H9 (cell line): ENCODE measurements around the gene FCN1. TPM values are rescaled to one million over a fixed set of nuclear protein-coding genes. Genes with fewer than 3 reads are reported as not detected.

Experiments
- DNase-seq: peaks from one replicate; pipeline ENCODE4 v3.0.0-alpha.2; 2017
- H2AFZ ChIP-seq: one replicate; pipeline ENCODE4 v1.6.1; 2013; ENCODE audit warnings: mild to moderate bottlenecking, low read length, control low read depth, moderate library complexity
- H2AK5ac ChIP-seq: 2 replicates; pipeline ENCODE4 v1.6.1; 2013; ENCODE audit warnings: low read length, control low read depth, mixed read lengths; ENCODE audit not compliant: insufficient read length
- H2BK120ac ChIP-seq: one replicate; pipeline ENCODE4 v1.6.1; 2013; ENCODE audit warnings: low read depth, mild to moderate bottlenecking, low read length, control low read depth, inconsistent platforms; ENCODE audit not compliant: poor library complexity, severe bottlenecking
- H2BK12ac ChIP-seq: 2 replicates; pipeline ENCODE4 v1.6.1; 2013; ENCODE audit warnings: low read length, control low read depth, mixed read lengths, low read depth; ENCODE audit not compliant: insufficient read length
- H2BK15ac ChIP-seq: 2 replicates; pipeline ENCODE4 v1.6.1; 2013; ENCODE audit warnings: low read depth, low read length, control low read depth
- H2BK20ac ChIP-seq: one replicate; pipeline ENCODE4 v1.6.1; 2013; ENCODE audit warnings: low read depth, mild to moderate bottlenecking, low read length, control low read depth, inconsistent platforms; ENCODE audit not compliant: poor library complexity, severe bottlenecking
- H2BK5ac ChIP-seq: 2 replicates; pipeline ENCODE4 v1.6.1; 2013; ENCODE audit warnings: low read length, control low read depth, mixed read lengths; ENCODE audit not compliant: insufficient read length
- H3K14ac ChIP-seq: 2 replicates; pipeline ENCODE4 v1.6.1; 2013; ENCODE audit warnings: low read length, control low read depth; ENCODE audit not compliant: insufficient read depth
- H3K18ac ChIP-seq: 2 replicates; pipeline ENCODE4 v1.6.1; 2013; ENCODE audit warnings: low read depth, mild to moderate bottlenecking, mixed read lengths, low read length, control low read depth; ENCODE audit not compliant: insufficient read length
- H3K23ac ChIP-seq: 2 replicates; pipeline ENCODE4 v1.6.1; 2013; ENCODE audit warnings: low read length, control low read depth, mixed read lengths, low read depth; ENCODE audit not compliant: insufficient read length
- H3K23me2 ChIP-seq: 2 replicates; pipeline ENCODE4 v1.6.1; 2013; ENCODE audit warnings: low read depth, mild to moderate bottlenecking, mixed read lengths, low read length, control low read depth; ENCODE audit not compliant: insufficient read length, poor library complexity, severe bottlenecking
- H3K27ac ChIP-seq: 2 replicates; pipeline ENCODE4 v1.5.1; 2013; ENCODE audit warnings: low read length, control low read depth, mixed read lengths, low read depth; ENCODE audit not compliant: insufficient read length
- H3K27me3 ChIP-seq: 2 replicates; pipeline ENCODE4 v1.6.1; 2013; ENCODE audit warnings: low read length, control low read depth, inconsistent platforms; ENCODE audit not compliant: insufficient read depth
- H3K4ac ChIP-seq: 2 replicates; pipeline ENCODE4 v1.6.1; 2013; ENCODE audit warnings: low read depth, mild to moderate bottlenecking, control low read depth, inconsistent platforms, low read length, moderate library complexity
- H3K4me1 ChIP-seq: 2 replicates; pipeline ENCODE4 v1.6.1; 2013; ENCODE audit warnings: low read length, control low read depth, inconsistent platforms; ENCODE audit not compliant: insufficient read depth
- H3K4me2 ChIP-seq: 2 replicates; pipeline ENCODE4 v1.6.1; 2013; ENCODE audit warnings: low read length, control low read depth, mixed read lengths; ENCODE audit not compliant: insufficient read length, insufficient read depth
- H3K56ac ChIP-seq: 2 replicates; pipeline ENCODE4 v1.6.1; 2013; ENCODE audit warnings: low read depth, mild to moderate bottlenecking, mixed read lengths, low read length, control low read depth; ENCODE audit not compliant: insufficient read length
- H3K79me1 ChIP-seq: 2 replicates; pipeline ENCODE4 v1.6.1; 2013; ENCODE audit warnings: low read depth, mild to moderate bottlenecking, moderate library complexity, low read length, control low read depth, inconsistent platforms; ENCODE audit not compliant: insufficient read depth, poor library complexity, severe bottlenecking
- H3K79me2 ChIP-seq: 2 replicates; pipeline ENCODE4 v1.6.1; 2013; ENCODE audit warnings: low read length, control low read depth, inconsistent platforms; ENCODE audit not compliant: insufficient read depth
- H3K9ac ChIP-seq: 2 replicates; pipeline ENCODE4 v1.6.1; 2013; ENCODE audit warnings: low read length, control low read depth, mixed read lengths; ENCODE audit not compliant: insufficient read length; ENCODE audit errors: extremely low read depth
- H3K9me3 ChIP-seq: one replicate; pipeline ENCODE4 v1.6.1; 2013; ENCODE audit warnings: low read depth, low read length, inconsistent platforms; ENCODE audit not compliant: control insufficient read depth
- H3T11ph ChIP-seq: one replicate; pipeline ENCODE4 v1.6.1; 2013; ENCODE audit warnings: mild to moderate bottlenecking, low read length, control low read depth, inconsistent platforms
- H4K20me1 ChIP-seq: one replicate; pipeline ENCODE4 v1.6.1; 2013; ENCODE audit not compliant: control insufficient read depth, insufficient read length, insufficient read depth
- H4K5ac ChIP-seq: 2 replicates; pipeline ENCODE4 v1.6.1; 2013; ENCODE audit warnings: low read depth, mild to moderate bottlenecking, mixed read lengths, low read length, control low read depth; ENCODE audit not compliant: insufficient read length
- H4K8ac ChIP-seq: replicated peaks from 2 replicates; pipeline ENCODE4 v1.6.1; 2013; ENCODE audit warnings: low read length, control low read depth, mixed read lengths, low read depth; ENCODE audit not compliant: insufficient read length
- H4K91ac ChIP-seq: 2 replicates; pipeline ENCODE4 v1.6.1; 2013; ENCODE audit warnings: low read depth, mild to moderate bottlenecking, moderate library complexity, mixed read lengths, low read length, control low read depth; ENCODE audit not compliant: insufficient read length
- H3K27ac Mint-ChIP-seq, 3 experiments: 2 replicates in 2 of 3; 3 replicates in 1 of 3; pipeline ENCODE4 v1.8.0; 2020 to 2021; ENCODE audit warnings: mixed read lengths in 3 of 3, mild to moderate bottlenecking in 1 of 3, moderate library complexity in 1 of 3
- H3K27me3 Mint-ChIP-seq: 2 replicates; pipeline ENCODE4 v1.8.0; 2021; ENCODE audit warnings: low read depth, mild to moderate bottlenecking, moderate library complexity, mixed read lengths
- H3K36me3 Mint-ChIP-seq, 3 experiments: 2 replicates in 2 of 3; 3 replicates in 1 of 3; pipeline ENCODE4 v1.8.0; 2020 to 2021; ENCODE audit warnings: low read depth in 3 of 3, mixed read lengths in 3 of 3; ENCODE audit not compliant: insufficient read depth in 1 of 3
- H3K4me1 Mint-ChIP-seq, 2 experiments: 2 replicates each; pipeline ENCODE4 v1.8.0; 2020; ENCODE audit warnings: mixed read lengths in 2 of 2
- H3K4me3 Mint-ChIP-seq, 2 experiments: 2 replicates in 1 of 2; 3 replicates in 1 of 2; pipeline ENCODE4 v1.8.0; 2020 to 2021; ENCODE audit warnings: mild to moderate bottlenecking in 2 of 2, mixed read lengths in 2 of 2, moderate library complexity in 1 of 2
- H3K9me3 Mint-ChIP-seq, 2 experiments: 2 replicates in 1 of 2; 3 replicates in 1 of 2; pipeline ENCODE4 v1.8.0; 2020; ENCODE audit warnings: mild to moderate bottlenecking in 2 of 2, mixed read lengths in 2 of 2, moderate library complexity in 1 of 2
- CTCF ChIP-seq: fragments of 200-600 bp; sonication (generic); conservative IDR thresholded peaks from 3 replicates; pipeline ENCODE4 v1.8.0; 2021; ENCODE audit warnings: antibody characterized with exemption, mild to moderate bottlenecking
- whole genome bisulfite sequencing: extraction: QIAGEN DNeasy Blood & Tissue Kit; methylation state at CpG from one replicate; pipeline ENCODE4 v1.1.7; 2013; ENCODE audit warnings: missing lambda C conversion rate, low lambda C conversion rate, mixed read lengths; ENCODE audit not compliant: insufficient read length; ENCODE audit errors: extremely low coverage; 5-methylcytosine and 5-hydroxymethylcytosine counted together
- total RNA-seq: library from RNA; stranded (reverse); gene quantifications from 2 replicates; pipeline ENCODE4 v1.2.1, GENCODE V29; 2021

Gene FCN1
- total RNA-seq, 1 experiment from 2014 or later = not detected

GRCh38 chr9:134937164-134937555 is 19.4 kb upstream of the FCN1 start:
- no CpG with 5 or more reads among the region's 9 CpGs for WGBS
- Histone ChIP-seq H2AK5ac (no peak overlapping the region), H3K18ac (no peak overlapping the region), H3K79me2 (no peaks in the 10 kb centered on the region), H2BK120ac (no peak overlapping the region), H4K91ac (no peak overlapping the region), H3K27ac (no peak overlapping the region), H3K56ac (no peak overlapping the region), H4K8ac (no peak overlapping the region), H3T11ph (no peak overlapping the region), H3K23ac (no peak overlapping the region), H3K14ac (no peak overlapping the region), H2BK20ac (no peak overlapping the region), H3K9me3 (no peaks in the 10 kb centered on the region), H4K20me1 (no peaks in the 10 kb centered on the region), H3K27me3 (no peaks in the 10 kb centered on the region), H2BK5ac (no peak overlapping the region), H3K79me1 (no peaks in the 10 kb centered on the region), H3K4me2 (no peak overlapping the region), H3K23me2 (no peaks in the 10 kb centered on the region), H3K9ac (no peak overlapping the region), H2AFZ (no peak overlapping the region), H3K4ac (no peak overlapping the region), H2BK12ac (no peak overlapping the region), H3K4me1 (no peaks in the 10 kb centered on the region), H4K5ac (no peak overlapping the region), H2BK15ac (no peak overlapping the region)
- DNase-seq = no peak
- peaks cover 2% of the 10 kb centered on the region for H3K27me3 Mint-ChIP-seq
- no peak for TF ChIP-seq CTCF
- H3K4me3 Mint-ChIP-seq = no peak overlapping the region; a peak in 1 of 5 replicates
- peaks cover 27 to 44% of the 10 kb centered on the region in 2 experiments for H3K4me1 Mint-ChIP-seq
- no peaks in the 10 kb centered on the region for H3K36me3 Mint-ChIP-seq
- no peak overlapping the region for H3K27ac Mint-ChIP-seq
- no peaks in the 10 kb centered on the region; a peak in 1 of 5 replicates for H3K9me3 Mint-ChIP-seq
